Peyer's patch (tissue), 4 donors: Measurements from ENCODE around the gene HOATZ. TPM values are rescaled to one million over a fixed set of nuclear protein-coding genes. Genes with fewer than 3 reads are reported as not detected.
A peak's percentile ranks its signal among the peaks of the same experiment; 100 is the strongest.

Experiments used
- DNase-seq, 3 donors: peaks; one replicate each; pipeline ENCODE4 v3.0.0-alpha.2; 2017 to 2019
- H3K27ac ChIP-seq, 4 donors: fragments of 200-600 bp; sonication (generic); one replicate each; pipeline ENCODE4 v1.5.1; 2016 to 2019
- H3K27me3 ChIP-seq, 2 donors: fragments of 200-600 bp; sonication (generic); one replicate each; pipeline ENCODE4 v1.5.1; 2019
- H3K36me3 ChIP-seq, 3 donors: fragments of 200-600 bp; sonication (generic); one replicate each; pipeline ENCODE4 v1.5.1; 2016 to 2019
- H3K4me1 ChIP-seq, 4 donors: fragments of 200-600 bp; sonication (generic); one replicate each; pipeline ENCODE4 v1.5.1; 2016 to 2019
- H3K4me3 ChIP-seq, 4 donors: fragments of 200-600 bp; sonication (generic); 1 replicate in 3 of 4; 2 replicates in 1 of 4; pipeline ENCODE4 v1.5.1; 2016 to 2019; ENCODE audit warnings: mild to moderate bottlenecking in 1 of 4
- H3K9me3 ChIP-seq, 4 donors: fragments of 200-600 bp; sonication (generic); one replicate each; pipeline ENCODE4 v1.5.1; 2016 to 2019; ENCODE audit warnings: mild to moderate bottlenecking in 1 of 4
- CTCF ChIP-seq, 6 experiments: fragments of 450-650 bp in 4 of 6; fragments of 200-600 bp in 2 of 6; sonication (generic) in 1 of 6; IDR thresholded peaks; one replicate each; pipeline ENCODE4 v1.5.1; 2017 to 2019; ENCODE audit warnings: antibody characterized with exemption in 6 of 6, mild to moderate bottlenecking in 3 of 6, moderate library complexity in 1 of 6
- POLR2A ChIP-seq, 2 donors: fragments of 450-650 bp; IDR thresholded peaks; one replicate each; pipeline ENCODE4 v1.5.1; 2017; ENCODE audit warnings: antibody characterized with exemption in 2 of 2, mild to moderate bottlenecking in 2 of 2, moderate library complexity in 2 of 2
- total RNA-seq, 4 donors: library from RNA; depleted of rRNA; stranded (reverse); fragments of >200 nt; gene quantifications; one replicate each; pipeline ENCODE4 v1.1.0, GENCODE V29; 2016

The HOATZ gene
- total RNA-seq, 4 donors from 2014 or later, result not detected

GRCh38 chr11:111540937-111541253, 26.3 kb downstream of the HOATZ start:
- TF ChIP-seq CTCF (IDR thresholded peaks at IDR 0.05) (no peak), POLR2A (IDR thresholded peaks at IDR 0.05) (no peak)
- Histone ChIP-seq H3K4me3 (peak overlapping the region; percentile 34 to 61 (median 53)), H3K9me3 (no peaks in the 10 kb centered on the region), H3K36me3 (no peaks in the 10 kb centered on the region), H3K27me3 (no peaks in the 10 kb centered on the region), H3K4me1 (peaks cover 0 to 17% (median 6%) of the 10 kb centered on the region in 4 donors), H3K27ac (peak overlapping the region; percentile 49 to 67 (median 64))
- DNase-seq, result peak in 1 of 3 donors; percentile 50

- Histone ChIP-seq H3K36me3 (no peaks in the 10 kb centered on the region), H3K4me3 (peak overlapping the region; percentile 34 to 61 (median 53)), H3K27me3 (no peaks in the 10 kb centered on the region), H3K9me3 (no peaks in the 10 kb centered on the region), H3K27ac (peak overlapping the region; percentile 49 to 67 (median 64)), H3K4me1 (peaks cover 0 to 17% (median 6%) of the 10 kb centered on the region in 4 donors)
- TF ChIP-seq POLR2A (IDR thresholded peaks at IDR 0.05) (no peak), CTCF (IDR thresholded peaks at IDR 0.05) (no peak)
- DNase-seq, result peak in 2 of 3 donors; percentile 19 to 51
Measured at GRCh38 chr11:111541254-111542061, 26.9 kb downstream of the HOATZ start.

GRCh38 chr11:111542606-111543275, 28.2 kb downstream of the HOATZ start:
- Histone ChIP-seq H3K27ac (no peak overlapping the region), H3K4me3 (no peak overlapping the region), H3K4me1 (peaks cover 0 to 17% (median 6%) of the 10 kb centered on the region in 4 donors), H3K27me3 (no peaks in the 10 kb centered on the region), H3K9me3 (no peaks in the 10 kb centered on the region), H3K36me3 (no peaks in the 10 kb centered on the region)
- DNase-seq, result no peak
- TF ChIP-seq CTCF (IDR thresholded peaks at IDR 0.05) (no peak), POLR2A (IDR thresholded peaks at IDR 0.05) (no peak)

GRCh38 chr11:111548525-111548924, 33.9 kb downstream of the HOATZ start:
- no peak overlapping the region for H3K4me3 ChIP-seq
- H3K4me1 ChIP-seq, result no peaks in the 10 kb centered on the region
- no peaks in the 10 kb centered on the region for H3K9me3 ChIP-seq
- TF ChIP-seq POLR2A (IDR thresholded peaks at IDR 0.05), result no peak
- TF ChIP-seq CTCF (IDR thresholded peaks at IDR 0.05), result no peak
- H3K36me3 ChIP-seq, result no peaks in the 10 kb centered on the region
- no peak overlapping the region for H3K27ac ChIP-seq
- H3K27me3 ChIP-seq, result no peaks in the 10 kb centered on the region
- DNase-seq, result no peak

GRCh38 chr11:111549196-111549868, 34.8 kb downstream of the HOATZ start:
- H3K36me3 ChIP-seq, result no peaks in the 10 kb centered on the region
- TF ChIP-seq CTCF (IDR thresholded peaks at IDR 0.05), result no peak
- TF ChIP-seq POLR2A (IDR thresholded peaks at IDR 0.05), result no peak
- no peak overlapping the region for H3K4me3 ChIP-seq
- DNase-seq, result no peak
- no peaks in the 10 kb centered on the region for H3K27me3 ChIP-seq
- no peaks in the 10 kb centered on the region for H3K4me1 ChIP-seq
- H3K9me3 ChIP-seq, result no peaks in the 10 kb centered on the region
- no peak overlapping the region for H3K27ac ChIP-seq
